H1 (cell line): ENCODE data around the gene CIC. TPM values are rescaled to one million over a fixed set of nuclear protein-coding genes. Genes with fewer than 3 reads are reported as not detected.

Experiments
- CTCF ChIA-PET: fragments of 300-600 bp; sonication (Branson Sonifier 250); formaldehyde crosslinking; loops from one replicate; lab custom pipeline; 2021; ENCODE audit not compliant: partially characterized antibody; lab: Charles Lee
- POLR2A ChIA-PET: fragments of 300-600 bp; sonication (Branson Sonifier 250); formaldehyde crosslinking; loops from one replicate; lab custom pipeline; 2021; ENCODE audit warnings: inconsistent platforms; ENCODE audit not compliant: partially characterized antibody; lab: Charles Lee
- DNase-seq, 2 experiments: peaks; one replicate each; pipeline versions ENCODE4 v3.0.0 to v3.0.0-alpha.2; 2010 to 2022; ENCODE audit warnings: low spot score in 2 of 2, low read depth in 1 of 2, mixed read lengths in 1 of 2
- FAIRE-seq: peaks from 2 replicates; lab custom pipeline; 2011; peaks lifted over from hg19 to GRCh38; lab: Jason Lieb, UNC
- H2AFZ ChIP-seq: 2 replicates; pipeline ENCODE4 v1.8.1; 2012; ENCODE audit warnings: low read length, inconsistent platforms
- H2AK5ac ChIP-seq: 2 replicates; pipeline ENCODE4 v1.6.1; 2013; ENCODE audit warnings: low read depth, low read length
- H2BK120ac ChIP-seq: replicated peaks from 2 replicates; pipeline ENCODE3; 2013; ENCODE audit warnings: low read depth, low read length, inconsistent platforms
- H2BK12ac ChIP-seq: 2 replicates; pipeline ENCODE4 v1.6.1; 2013; ENCODE audit warnings: low read depth, low read length
- H2BK15ac ChIP-seq: 2 replicates; pipeline ENCODE4 v1.6.1; 2013; ENCODE audit warnings: low read length
- H2BK20ac ChIP-seq: 2 replicates; pipeline ENCODE4 v1.6.1; 2013; ENCODE audit warnings: low read length
- H2BK5ac ChIP-seq: 2 replicates; pipeline ENCODE4 v1.6.1; 2013; ENCODE audit warnings: low read depth, low read length
- H3K14ac ChIP-seq: 2 replicates; pipeline ENCODE4 v1.6.1; 2013; ENCODE audit warnings: inconsistent platforms; ENCODE audit not compliant: insufficient read length
- H3K18ac ChIP-seq: 2 replicates; pipeline ENCODE4 v1.6.1; 2013; ENCODE audit warnings: low read length; ENCODE audit errors: extremely low read depth
- H3K23ac ChIP-seq: 2 replicates; pipeline ENCODE4 v1.6.1; 2013; ENCODE audit warnings: inconsistent platforms; ENCODE audit not compliant: insufficient read length
- H3K23me2 ChIP-seq: 2 replicates; pipeline ENCODE4 v1.6.1; 2013; ENCODE audit warnings: low read depth, low read length
- H3K27ac ChIP-seq: 2 replicates; pipeline ENCODE4 v1.6.1; 2011; ENCODE audit warnings: low read depth, low read length, inconsistent platforms
- H3K27me3 ChIP-seq, 4 experiments: replicated peaks in 1 of 4; 1 replicate in 1 of 4; 2 replicates in 3 of 4; pipeline versions ENCODE4 v1.6.1 to v1.8.1; 2011 to 2013; ENCODE audit warnings: low read length in 3 of 4, mild to moderate bottlenecking in 3 of 4, inconsistent platforms in 2 of 4, mixed read lengths in 2 of 4, moderate library complexity in 1 of 4; ENCODE audit not compliant: control insufficient read depth in 3 of 4, insufficient read depth in 3 of 4; ENCODE audit errors: extremely low read depth in 1 of 4
- H3K36me3 ChIP-seq, 4 experiments: 2 replicates each; pipeline versions ENCODE4 v1.6.1 to v1.8.1; 2011 to 2013; ENCODE audit warnings: mild to moderate bottlenecking in 4 of 4, low read length in 3 of 4, moderate library complexity in 2 of 4, control low read depth in 1 of 4, inconsistent platforms in 1 of 4; ENCODE audit not compliant: insufficient read depth in 4 of 4, control insufficient read depth in 2 of 4
- H3K4ac ChIP-seq: replicated peaks from 2 replicates; pipeline ENCODE3; 2013; ENCODE audit warnings: low read length, low read depth, mixed read lengths, inconsistent platforms; ENCODE audit not compliant: insufficient read length
- H3K4me1 ChIP-seq, 4 experiments: replicated peaks in 1 of 4; 1 replicate in 1 of 4; 2 replicates in 3 of 4; pipeline versions ENCODE4 v1.6.1 to v1.8.1; 2011 to 2013; ENCODE audit warnings: low read length in 3 of 4, inconsistent platforms in 2 of 4, mixed read lengths in 1 of 4; ENCODE audit not compliant: insufficient read depth in 4 of 4, control insufficient read depth in 3 of 4
- H3K4me2 ChIP-seq, 2 experiments: 2 replicates each; pipeline versions ENCODE4 v1.6.1 to v1.8.1; 2011 to 2013; ENCODE audit warnings: low read depth in 2 of 2, low read length in 2 of 2, control low read depth in 1 of 2, inconsistent platforms in 1 of 2, mild to moderate bottlenecking in 1 of 2; ENCODE audit not compliant: insufficient read depth in 1 of 2
- H3K4me3 ChIP-seq, 4 experiments: fragments of 200-600, 300-600 bp in 1 of 4; sonication (generic), shearing (Covaris generic), sonication (Bioruptor Twin) in 1 of 4; 2 replicates each; pipeline versions ENCODE4 v1.5.1 to v1.8.1; 2011 to 2016; ENCODE audit warnings: low read length in 4 of 4, low read depth in 3 of 4, control low read depth in 2 of 4, inconsistent platforms in 2 of 4, mild to moderate bottlenecking in 2 of 4, mixed read lengths in 1 of 4, moderate library complexity in 1 of 4; ENCODE audit not compliant: insufficient read depth in 2 of 4; ENCODE audit errors: extremely low read depth in 1 of 4
- H3K56ac ChIP-seq: replicated peaks from 2 replicates; pipeline ENCODE3; 2013; ENCODE audit warnings: low read depth, mild to moderate bottlenecking, mixed read lengths, low read length, inconsistent platforms; ENCODE audit not compliant: insufficient read length
- H3K79me1 ChIP-seq: 2 replicates; pipeline ENCODE4 v1.6.1; 2013; ENCODE audit warnings: low read depth, low read length, control low read depth
- H3K79me2 ChIP-seq, 2 experiments: 2 replicates each; pipeline versions ENCODE4 v1.6.1 to v1.8.1; 2012 to 2013; ENCODE audit warnings: low read length in 2 of 2, mild to moderate bottlenecking in 2 of 2, inconsistent platforms in 1 of 2; ENCODE audit not compliant: insufficient read depth in 2 of 2, control insufficient read depth in 1 of 2
- H3K9ac ChIP-seq, 4 experiments: replicated peaks in 1 of 4; 1 replicate in 1 of 4; 2 replicates in 3 of 4; pipeline versions ENCODE4 v1.6.1 to v1.8.1; 2011 to 2013; ENCODE audit warnings: low read depth in 3 of 4, low read length in 3 of 4, control low read depth in 2 of 4, mild to moderate bottlenecking in 2 of 4, moderate library complexity in 2 of 4, inconsistent platforms in 1 of 4; ENCODE audit errors: extremely low read depth in 1 of 4
- H3K9me3 ChIP-seq, 2 experiments: 2 replicates each; pipeline versions ENCODE4 v1.6.1 to v1.8.1; 2012 to 2013; ENCODE audit warnings: mild to moderate bottlenecking in 2 of 2, moderate library complexity in 2 of 2, control low read depth in 1 of 2, inconsistent platforms in 1 of 2, low read depth in 1 of 2, low read length in 1 of 2, mixed read lengths in 1 of 2; ENCODE audit not compliant: insufficient read depth in 2 of 2
- H4K20me1 ChIP-seq, 2 experiments: replicated peaks in 1 of 2; 2 replicates each; pipeline versions ENCODE3 to v1.8.1; 2011 to 2013; ENCODE audit warnings: inconsistent platforms in 2 of 2, low read length in 2 of 2, mild to moderate bottlenecking in 1 of 2; ENCODE audit not compliant: insufficient read depth in 2 of 2, control insufficient read depth in 1 of 2
- H4K5ac ChIP-seq: 2 replicates; pipeline ENCODE4 v1.6.1; 2013; ENCODE audit warnings: low read length, low read depth, mixed read lengths, inconsistent platforms; ENCODE audit not compliant: insufficient read length
- H4K8ac ChIP-seq: 2 replicates; pipeline ENCODE4 v1.8.0; 2013; ENCODE audit warnings: mild to moderate bottlenecking, moderate library complexity, low read length, inconsistent platforms; ENCODE audit not compliant: insufficient read depth; ENCODE audit errors: extremely low read depth
- H4K91ac ChIP-seq: replicated peaks from 2 replicates; pipeline ENCODE3; 2013; ENCODE audit warnings: low read length, mixed read lengths, inconsistent platforms; ENCODE audit not compliant: insufficient read length
- ATF2 ChIP-seq: IDR thresholded peaks from 2 replicates; pipeline ENCODE4 v1.6.1; 2012; ENCODE audit warnings: low read length, inconsistent platforms
- CBX8 ChIP-seq: fragments of 300-800, 300-1000 bp; sonication (generic); IDR thresholded peaks from 2 replicates; pipeline ENCODE4 v1.7.1; 2016; ENCODE audit warnings: low read depth, low read length, borderline replicate concordance
- FOSL1 ChIP-seq: IDR thresholded peaks from 2 replicates; pipeline ENCODE4 v1.6.1; 2011; ENCODE audit warnings: mild to moderate bottlenecking, low read depth, low read length, moderate library complexity; ENCODE audit not compliant: insufficient read depth
- GTF2F1 ChIP-seq: IDR thresholded peaks from 2 replicates; pipeline ENCODE4 v1.6.1; 2012; ENCODE audit warnings: low read depth, low read length, improper control_type of control experiment, borderline replicate concordance
- JUND ChIP-seq: IDR thresholded peaks from 2 replicates; pipeline ENCODE4 v1.6.1; 2011; ENCODE audit warnings: mild to moderate bottlenecking, improper control_type of control experiment, low read length
- MAFK ChIP-seq: IDR thresholded peaks from 2 replicates; pipeline ENCODE4 v1.6.1; 2012; ENCODE audit warnings: low read depth, mild to moderate bottlenecking, improper control_type of control experiment, low read length
- SP1 ChIP-seq: IDR thresholded peaks from 2 replicates; pipeline ENCODE4 v1.6.1; 2011; ENCODE audit warnings: low read depth, low read length
- SUZ12 ChIP-seq: fragments of 200-600 bp; sonication (generic); IDR thresholded peaks from 2 replicates; pipeline ENCODE4 v1.6.1; 2012; ENCODE audit warnings: mild to moderate bottlenecking, inconsistent platforms, low read length, moderate library complexity, mixed read lengths
- WGBS, 2 experiments: shearing (Covaris generic) in 1 of 2; methylation state at CpG; one replicate each; pipeline versions ENCODE4 v1.1.6 to v1.1.7; 2013 to 2015; ENCODE audit warnings: low lambda C conversion rate in 2 of 2, mixed read lengths in 2 of 2, inconsistent platforms in 1 of 2, low coverage in 1 of 2, missing lambda C conversion rate in 1 of 2; ENCODE audit not compliant: insufficient replicate concordance in 2 of 2, insufficient coverage in 1 of 2, insufficient read length in 1 of 2; ENCODE audit errors: extremely low coverage in 1 of 2, missing lambda C conversion rate in 1 of 2; 5-methylcytosine and 5-hydroxymethylcytosine counted together
- polyA plus RNA-seq, 7 experiments: library from polyadenylated mRNA; depleted of rRNA in 3 of 7; stranded (reverse) in 5 of 7; unstranded in 2 of 7; fragments of >200 nt in 5 of 7; fragments of 200-250 nt in 2 of 7; gene quantifications; 1 replicate in 5 of 7; 2 replicates in 1 of 7; 4 replicates in 1 of 7; pipeline versions ENCODE4 v1.2.1 to v1.2.3, GENCODE V29; 2011 to 2013; ENCODE audit warnings: missing spikeins in 2 of 7, mixed read lengths in 2 of 7
- total RNA-seq: library from RNA; stranded (reverse); fragmentation: NEBNext Ultra II Directional; extraction: Animal tissue kit (Norgen Biotek cat#: 25700); gene quantifications from 2 replicates; pipeline ENCODE4 v1.2.1, GENCODE V29; 2021
- TF ChIP-seq, protein P1 (sequence below), 3 experiments: IDR thresholded peaks; 1 replicate in 2 of 3; 2 replicates in 1 of 3; pipeline versions ENCODE4 v1.5.1 to v1.6.1; 2011; ENCODE audit warnings: low read length in 3 of 3, mild to moderate bottlenecking in 3 of 3, inconsistent platforms in 2 of 3, low read depth in 1 of 3, moderate library complexity in 1 of 3; ENCODE audit not compliant: insufficient read depth in 1 of 3; ENCODE audit errors: control extremely low read depth in 1 of 3

The CIC gene
- total and polyA plus RNA-seq, 2 of the 8 experiments (the other 6 are each of a cell fraction or from before 2014, with no cell fraction given): 13.2 to 43.6 TPM

GRCh38 chr19:42297039-42297438 is 28.0 kb downstream of the CIC start:
- H2AK5ac ChIP-seq: no peak overlapping the region
- CTCF ChIA-PET: interaction anchor here (0.7 to 10.6 kb wide), 21 partner anchors 9 to 183 kb away, joined by 3 to 155 read pairs (median 6); partner anchors contain the start of gene GSK3A
- no peak overlapping the region for H3K27ac ChIP-seq
- no peak overlapping the region for H2BK12ac ChIP-seq
- H4K20me1 ChIP-seq: peaks cover 0 to 6% of the 10 kb centered on the region in 2 experiments
- no peaks in the 10 kb centered on the region for H3K9me3 ChIP-seq
- FAIRE-seq: no peak
- H3K23me2 ChIP-seq: peaks cover 1% of the 10 kb centered on the region; the same call in 1 of the 2 replicates
- H2BK120ac ChIP-seq: no peak overlapping the region
- no peak overlapping the region for H3K9ac ChIP-seq
- H3K4me2 ChIP-seq: no peak overlapping the region
- no peaks in the 10 kb centered on the region for H3K27me3 ChIP-seq
- no peak overlapping the region for H3K4ac ChIP-seq
- no peak overlapping the region for H3K56ac ChIP-seq
- peaks cover 0 to 8% (median 3%) of the 10 kb centered on the region in 4 experiments; a peak in 4 of 7 replicates for H3K4me1 ChIP-seq
- H3K79me2 ChIP-seq: peaks cover 0 to 10% of the 10 kb centered on the region in 2 experiments; a peak in 2 of 4 replicates
- H4K91ac ChIP-seq: no peak overlapping the region
- no peak overlapping the region for H2BK20ac ChIP-seq
- 97% methylated on average over 15 of the region's 15 CpGs; no CpG with 5 or more reads in 1 of the 2 experiments for WGBS, 2 experiments
- H3K23ac ChIP-seq: no peak overlapping the region
- DNase-seq: no peak
- H4K8ac ChIP-seq: 0 out of 2 replicates have a peak overlapping the region, but pooled peaks have one; percentile 35
- H3K79me1 ChIP-seq: no peaks in the 10 kb centered on the region
- H2AFZ ChIP-seq: no peak overlapping the region
- no peak overlapping the region for H3K4me3 ChIP-seq
- no peak overlapping the region for H2BK5ac ChIP-seq
- no peak overlapping the region for H3K18ac ChIP-seq
- H3K36me3 ChIP-seq: peaks cover 0 to 34% (median 20%) of the 10 kb centered on the region in 4 experiments; a peak in 6 of 8 replicates
- H4K5ac ChIP-seq: no peak overlapping the region
- no peak overlapping the region for H2BK15ac ChIP-seq
- H3K14ac ChIP-seq: no peak overlapping the region
- POLR2A ChIA-PET: interaction anchor here (1.2 to 4.1 kb wide), 9 partner anchors 8 to 182 kb away, joined by 3 to 20 read pairs (median 8); no protein-coding TSS in a partner anchor
- TF ChIP-seq SP1: no peak
- TF ChIP-seq ATF2: no peak
- TF ChIP-seq FOSL1: no peak
- TF ChIP-seq JUND: no peak
- TF ChIP-seq CBX8: no peak
- no peak for TF ChIP-seq GTF2F1
- TF ChIP-seq, protein P1, sequence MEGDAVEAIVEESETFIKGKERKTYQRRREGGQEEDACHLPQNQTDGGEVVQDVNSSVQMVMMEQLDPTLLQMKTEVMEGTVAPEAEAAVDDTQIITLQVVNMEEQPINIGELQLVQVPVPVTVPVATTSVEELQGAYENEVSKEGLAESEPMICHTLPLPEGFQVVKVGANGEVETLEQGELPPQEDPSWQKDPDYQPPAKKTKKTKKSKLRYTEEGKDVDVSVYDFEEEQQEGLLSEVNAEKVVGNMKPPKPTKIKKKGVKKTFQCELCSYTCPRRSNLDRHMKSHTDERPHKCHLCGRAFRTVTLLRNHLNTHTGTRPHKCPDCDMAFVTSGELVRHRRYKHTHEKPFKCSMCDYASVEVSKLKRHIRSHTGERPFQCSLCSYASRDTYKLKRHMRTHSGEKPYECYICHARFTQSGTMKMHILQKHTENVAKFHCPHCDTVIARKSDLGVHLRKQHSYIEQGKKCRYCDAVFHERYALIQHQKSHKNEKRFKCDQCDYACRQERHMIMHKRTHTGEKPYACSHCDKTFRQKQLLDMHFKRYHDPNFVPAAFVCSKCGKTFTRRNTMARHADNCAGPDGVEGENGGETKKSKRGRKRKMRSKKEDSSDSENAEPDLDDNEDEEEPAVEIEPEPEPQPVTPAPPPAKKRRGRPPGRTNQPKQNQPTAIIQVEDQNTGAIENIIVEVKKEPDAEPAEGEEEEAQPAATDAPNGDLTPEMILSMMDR (IDR thresholded peaks at IDR 0.05; ENCODE audit: control extremely low read depth in 1 of 3, insufficient read depth in 1 of 3, low read depth in 1 of 3, low read length in 3 of 3): no peak
- TF ChIP-seq MAFK: no peak
- no peak for TF ChIP-seq SUZ12
